HFF-Myc (cell line): ENCODE data around the gene ADCY10.

Experiments
- DNase-seq: peaks from one replicate; pipeline ENCODE4 v3.0.0-alpha.2; 2011; ENCODE audit warnings: low read depth; ENCODE audit errors: extremely low read depth
- H3K4me3 ChIP-seq: replicated peaks from 2 replicates; pipeline ENCODE4 v1.5.1; 2011; ENCODE audit warnings: low read depth, mild to moderate bottlenecking, control low read depth, low read length
- CTCF ChIP-seq: IDR thresholded peaks from 2 replicates; pipeline ENCODE4 v1.5.1; 2012; ENCODE audit warnings: mild to moderate bottlenecking, low read depth, low read length, control low read depth; ENCODE audit errors: missing control alignments

The ADCY10 gene

GRCh38 chr1:167792188-167792565 lies 121.8 kb downstream of the ADCY10 start:
- TF ChIP-seq CTCF, result no peak
- no peak overlapping the region for H3K4me3 ChIP-seq

GRCh38 chr1:167791281-167792187 lies 122.4 kb downstream of the ADCY10 start:
- H3K4me3 ChIP-seq, result no peak overlapping the region
- DNase-seq, result no peak
- TF ChIP-seq CTCF, result no peak

More at GRCh38 chr1:167792188-167792565, 121.8 kb downstream of the ADCY10 start:
- DNase-seq, result no peak

GRCh38 chr1:167790117-167790516 lies 123.8 kb downstream of the ADCY10 start:
- DNase-seq, result no peak
- no peak for TF ChIP-seq CTCF
- no peak overlapping the region for H3K4me3 ChIP-seq

- no peak for TF ChIP-seq CTCF
- no peak for DNase-seq
- no peak overlapping the region for H3K4me3 ChIP-seq
These were observed 124.4 kb downstream of the ADCY10 start for GRCh38 chr1:167789501-167789900.

GRCh38 chr1:167786502-167786901 lies 127.4 kb downstream of the ADCY10 start:
- DNase-seq, result no peak
- no peak overlapping the region for H3K4me3 ChIP-seq
- TF ChIP-seq CTCF, result no peak

GRCh38 chr1:167784876-167785550 lies 128.9 kb downstream of the ADCY10 start:
- DNase-seq, result no peak
- TF ChIP-seq CTCF, result no peak

More at GRCh38 chr1:167784876-167785550, 128.9 kb downstream of the ADCY10 start:
- H3K4me3 ChIP-seq, result no peak overlapping the region
